ENCODE results near the gene PPP6R3. TPM values are rescaled to one million over a fixed set of nuclear protein-coding genes. Genes with fewer than 3 reads are reported as not detected.

The PPP6R3 gene
- total and polyA plus RNA-seq, 8 donors, result 19.5 to 236 (median 103) TPM

DNA sequence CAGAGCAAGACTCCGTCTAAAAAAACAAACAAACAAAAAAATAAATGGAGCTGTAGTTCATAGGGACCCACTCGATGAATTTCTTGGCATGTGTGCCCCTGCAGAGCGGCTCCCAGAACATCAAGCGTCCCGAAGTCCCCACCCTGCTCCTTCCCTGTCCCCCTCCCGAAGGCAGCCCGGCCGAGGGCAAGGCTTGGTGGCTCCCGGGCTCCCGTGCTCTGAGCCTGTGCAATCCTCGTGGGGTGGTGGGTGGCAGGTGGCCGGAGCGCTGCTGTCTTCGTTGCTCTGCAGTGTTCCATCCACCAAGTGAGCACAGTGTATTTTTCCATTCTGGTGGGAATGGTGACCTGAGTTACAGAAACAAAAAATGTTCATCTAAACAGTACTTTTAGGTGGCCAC lies 190.2 kb downstream of the PPP6R3 start:
- no peak for TF ChIP-seq POLR2A (IDR thresholded peaks at IDR 0.05)
- TF ChIP-seq, protein P1, sequence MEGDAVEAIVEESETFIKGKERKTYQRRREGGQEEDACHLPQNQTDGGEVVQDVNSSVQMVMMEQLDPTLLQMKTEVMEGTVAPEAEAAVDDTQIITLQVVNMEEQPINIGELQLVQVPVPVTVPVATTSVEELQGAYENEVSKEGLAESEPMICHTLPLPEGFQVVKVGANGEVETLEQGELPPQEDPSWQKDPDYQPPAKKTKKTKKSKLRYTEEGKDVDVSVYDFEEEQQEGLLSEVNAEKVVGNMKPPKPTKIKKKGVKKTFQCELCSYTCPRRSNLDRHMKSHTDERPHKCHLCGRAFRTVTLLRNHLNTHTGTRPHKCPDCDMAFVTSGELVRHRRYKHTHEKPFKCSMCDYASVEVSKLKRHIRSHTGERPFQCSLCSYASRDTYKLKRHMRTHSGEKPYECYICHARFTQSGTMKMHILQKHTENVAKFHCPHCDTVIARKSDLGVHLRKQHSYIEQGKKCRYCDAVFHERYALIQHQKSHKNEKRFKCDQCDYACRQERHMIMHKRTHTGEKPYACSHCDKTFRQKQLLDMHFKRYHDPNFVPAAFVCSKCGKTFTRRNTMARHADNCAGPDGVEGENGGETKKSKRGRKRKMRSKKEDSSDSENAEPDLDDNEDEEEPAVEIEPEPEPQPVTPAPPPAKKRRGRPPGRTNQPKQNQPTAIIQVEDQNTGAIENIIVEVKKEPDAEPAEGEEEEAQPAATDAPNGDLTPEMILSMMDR (IDR thresholded peaks at IDR 0.05), result no peak
- TF ChIP-seq EP300 (IDR thresholded peaks at IDR 0.05), result no peak
- no peak for TF ChIP-seq POLR2AphosphoS5 (IDR thresholded peaks at IDR 0.05)
- H3K27me3 ChIP-seq, result peaks cover 0 to 55% (median 9%) of the 10 kb centered on the region in 3 donors
- H3K27ac ChIP-seq, result no peak overlapping the region
- H3K4me1 ChIP-seq, result no peaks in the 10 kb centered on the region
- intact Hi-C loops (cut with DNase I; ENCODE audit: low total_unique reads), result no loop called here
- no peak for DNase-seq
- H3K36me3 ChIP-seq, result no peaks in the 10 kb centered on the region
- H3K4me3 ChIP-seq, result no peak overlapping the region
- WGBS, 5 donors, result 81 to 89% (median 89%) methylated on average over 9 to 14 of the region's 14 CpGs
- H3K9me3 ChIP-seq, result peaks cover 0 to 32% (median 26%) of the 10 kb centered on the region in 4 donors

DNA sequence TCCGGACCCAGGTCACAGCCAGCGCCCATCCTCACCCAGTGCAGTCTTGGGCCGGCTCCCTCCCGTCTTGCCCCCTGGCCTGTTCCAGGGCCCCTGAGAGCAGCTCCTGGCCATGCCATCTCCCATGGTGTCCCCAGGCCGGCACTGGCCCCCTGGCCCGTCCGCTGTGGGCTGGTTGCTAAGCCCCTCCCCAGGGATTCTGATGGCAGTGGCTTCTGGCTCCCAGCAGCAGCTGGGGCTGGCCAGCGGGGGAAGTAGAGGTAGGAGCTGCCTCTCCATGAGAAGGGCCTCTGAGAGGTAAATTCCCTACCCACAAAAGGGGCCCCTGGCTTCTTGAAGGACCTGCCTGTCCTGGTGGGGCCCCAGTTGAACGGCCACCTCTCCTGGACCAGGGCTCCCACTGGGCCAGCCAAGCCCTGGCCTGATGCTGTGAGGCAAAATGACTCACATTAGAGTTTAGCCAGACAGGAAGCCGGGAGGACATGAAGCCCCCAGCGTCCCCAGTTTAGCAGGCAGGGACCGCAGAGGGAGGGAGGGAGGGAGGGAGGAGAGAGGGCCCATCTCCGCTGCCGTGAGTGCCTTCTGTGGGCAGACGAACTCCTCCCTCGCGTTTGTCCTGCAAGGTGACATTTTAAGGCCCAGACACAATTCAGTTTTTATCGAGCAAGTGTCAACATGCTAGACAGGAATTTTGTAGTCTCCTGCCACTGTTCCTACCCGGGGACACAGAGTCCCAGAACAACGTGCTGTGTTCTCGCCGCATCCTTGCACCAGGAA lies 190.8 kb downstream of the PPP6R3 start:
- intact Hi-C loops (cut with DNase I; ENCODE audit: low total_unique reads), result no loop called here
- TF ChIP-seq EP300 (IDR thresholded peaks at IDR 0.05) (no peak), POLR2AphosphoS5 (IDR thresholded peaks at IDR 0.05) (no peak), POLR2A (IDR thresholded peaks at IDR 0.05) (no peak)
- TF ChIP-seq, protein P1 (IDR thresholded peaks at IDR 0.05), result no peak
- peaks cover 0 to 28% (median 23%) of the 10 kb centered on the region in 4 donors for H3K9me3 ChIP-seq

DNA sequence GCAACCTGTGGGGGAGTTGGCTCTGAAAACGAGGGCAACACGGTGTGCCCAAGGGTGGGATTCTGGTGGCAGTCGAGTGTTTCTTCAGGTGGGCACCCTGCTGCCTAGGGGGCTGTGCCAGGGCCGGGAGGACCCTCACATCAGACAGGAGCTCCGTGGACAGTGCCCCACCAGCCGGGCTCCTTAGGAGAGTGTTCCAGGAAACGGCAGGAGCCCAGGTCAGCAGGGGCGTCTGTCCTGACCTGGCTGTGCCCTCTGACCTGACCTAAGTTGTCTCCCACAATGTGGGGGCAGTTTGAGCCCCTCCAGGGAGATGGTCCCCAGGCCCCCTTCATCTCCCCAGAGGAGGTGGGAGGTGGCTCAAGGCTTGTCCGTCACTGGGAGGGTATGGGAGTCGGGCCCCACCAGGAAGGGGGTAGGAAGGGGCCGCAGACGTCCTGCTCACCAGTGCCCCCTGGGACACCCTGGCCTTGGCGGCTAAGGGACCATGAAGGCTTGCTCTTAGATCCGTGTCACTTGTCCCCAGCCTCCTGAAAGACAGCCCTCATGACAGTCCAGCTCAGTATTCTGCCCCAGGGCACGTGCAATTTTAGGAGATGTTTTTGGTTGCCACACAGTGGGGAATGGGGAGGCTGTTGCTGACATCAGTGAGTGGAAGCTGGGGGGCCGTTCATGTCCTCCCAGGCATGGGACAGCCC lies 191.6 kb downstream of the PPP6R3 start:
- Histone ChIP-seq H3K4me3 (no peak overlapping the region), H3K36me3 (no peaks in the 10 kb centered on the region), H3K9me3 (peaks cover 0 to 20% (median 16%) of the 10 kb centered on the region in 4 donors), H3K27me3 (peaks cover 0 to 62% (median 9%) of the 10 kb centered on the region in 3 donors), H3K27ac (no peak overlapping the region), H3K4me1 (no peaks in the 10 kb centered on the region)
- TF ChIP-seq EP300 (IDR thresholded peaks at IDR 0.05) (no peak), POLR2AphosphoS5 (IDR thresholded peaks at IDR 0.05) (no peak), POLR2A (IDR thresholded peaks at IDR 0.05) (no peak)
- TF ChIP-seq, protein P1 (IDR thresholded peaks at IDR 0.05), result no peak
- intact Hi-C loops (cut with DNase I; ENCODE audit: low total_unique reads), result no loop called here
- WGBS, 5 donors, result 22 to 74% (median 56%) methylated on average over 5 to 16 of the region's 16 CpGs
- DNase-seq, result no peak

More for the DNA sequence above, 190.8 kb downstream of the PPP6R3 start:
- no peak overlapping the region for H3K27ac ChIP-seq
- 37 to 53% (median 48%) methylated on average over 17 to 22 of the region's 22 CpGs for WGBS, 5 donors
- no peaks in the 10 kb centered on the region for H3K4me1 ChIP-seq
- H3K4me3 ChIP-seq, result no peak overlapping the region
- no peak for DNase-seq
- H3K36me3 ChIP-seq, result no peaks in the 10 kb centered on the region
- H3K27me3 ChIP-seq, result peaks cover 0 to 60% (median 9%) of the 10 kb centered on the region in 3 donors

DNA sequence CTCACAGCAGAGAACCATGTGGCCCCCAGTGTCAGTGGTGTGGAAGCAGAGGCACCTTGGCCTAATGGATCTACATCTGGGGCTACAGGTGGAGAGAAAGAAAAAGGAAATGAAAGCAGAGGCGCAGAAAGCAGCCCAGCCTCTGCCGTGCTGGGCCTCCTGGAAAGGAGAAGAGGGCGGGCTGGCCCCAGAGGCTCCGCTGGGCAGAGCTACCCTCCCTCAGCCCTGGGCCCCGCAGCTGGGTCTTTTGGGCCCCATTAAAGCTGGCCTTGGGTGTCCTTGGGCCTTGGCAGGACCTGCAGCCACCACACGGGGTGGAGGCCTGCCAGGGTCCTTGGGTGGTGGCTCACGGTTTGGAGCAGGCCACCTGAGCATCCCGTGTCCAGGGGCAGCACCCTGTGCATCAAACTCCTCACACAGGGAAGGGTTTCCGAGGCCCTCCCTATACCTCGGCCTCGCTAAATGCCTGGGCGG lies 192.2 kb downstream of the PPP6R3 start:
- Histone ChIP-seq H3K9me3 (peaks cover 0 to 15% (median 10%) of the 10 kb centered on the region in 4 donors), H3K27me3 (peaks cover 0 to 62% (median 9%) of the 10 kb centered on the region in 3 donors), H3K4me3 (no peak overlapping the region), H3K4me1 (no peaks in the 10 kb centered on the region), H3K27ac (no peak overlapping the region), H3K36me3 (no peaks in the 10 kb centered on the region)
- 78 to 88% (median 83%) methylated on average over 11 to 12 of the region's 12 CpGs for WGBS, 5 donors
- no peak for DNase-seq
- no peak for TF ChIP-seq POLR2A (IDR thresholded peaks at IDR 0.05)
- TF ChIP-seq POLR2AphosphoS5 (IDR thresholded peaks at IDR 0.05), result no peak
- TF ChIP-seq, protein P1 (IDR thresholded peaks at IDR 0.05), result no peak
- TF ChIP-seq EP300 (IDR thresholded peaks at IDR 0.05), result no peak
- intact Hi-C loops (cut with DNase I; ENCODE audit: low total_unique reads), result no loop called here

All from stomach (tissue), 9 donors.